ENCODE data around the gene ARHGAP26.

DNA sequence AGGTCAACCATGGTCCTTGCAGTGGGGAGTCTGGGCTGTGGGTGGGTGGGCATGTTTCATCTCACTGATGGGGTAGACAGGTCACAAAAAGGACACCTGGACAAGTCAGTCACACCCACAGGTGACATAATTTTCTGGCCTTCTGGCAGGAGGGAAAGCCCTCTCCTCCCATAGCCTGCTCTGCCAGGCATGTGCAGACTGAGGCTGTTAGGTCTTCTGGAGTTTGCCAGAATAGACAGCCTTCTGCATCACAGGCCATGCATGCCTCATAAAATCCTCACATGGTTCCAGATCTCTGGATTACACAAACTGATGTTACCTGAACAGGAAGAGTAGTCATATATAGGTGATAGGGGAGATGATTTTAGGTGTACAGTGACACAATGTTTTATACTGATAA, 49.1 kb downstream of the ARHGAP26 start:
- TF ChIP-seq, protein P1, sequence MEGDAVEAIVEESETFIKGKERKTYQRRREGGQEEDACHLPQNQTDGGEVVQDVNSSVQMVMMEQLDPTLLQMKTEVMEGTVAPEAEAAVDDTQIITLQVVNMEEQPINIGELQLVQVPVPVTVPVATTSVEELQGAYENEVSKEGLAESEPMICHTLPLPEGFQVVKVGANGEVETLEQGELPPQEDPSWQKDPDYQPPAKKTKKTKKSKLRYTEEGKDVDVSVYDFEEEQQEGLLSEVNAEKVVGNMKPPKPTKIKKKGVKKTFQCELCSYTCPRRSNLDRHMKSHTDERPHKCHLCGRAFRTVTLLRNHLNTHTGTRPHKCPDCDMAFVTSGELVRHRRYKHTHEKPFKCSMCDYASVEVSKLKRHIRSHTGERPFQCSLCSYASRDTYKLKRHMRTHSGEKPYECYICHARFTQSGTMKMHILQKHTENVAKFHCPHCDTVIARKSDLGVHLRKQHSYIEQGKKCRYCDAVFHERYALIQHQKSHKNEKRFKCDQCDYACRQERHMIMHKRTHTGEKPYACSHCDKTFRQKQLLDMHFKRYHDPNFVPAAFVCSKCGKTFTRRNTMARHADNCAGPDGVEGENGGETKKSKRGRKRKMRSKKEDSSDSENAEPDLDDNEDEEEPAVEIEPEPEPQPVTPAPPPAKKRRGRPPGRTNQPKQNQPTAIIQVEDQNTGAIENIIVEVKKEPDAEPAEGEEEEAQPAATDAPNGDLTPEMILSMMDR (IDR thresholded peaks at IDR 0.05): no peak
- no peak for TF ChIP-seq POLR2A (IDR thresholded peaks at IDR 0.05)
- peak in 1 of 4 donors; percentile 17 for TF ChIP-seq POLR2AphosphoS5 (IDR thresholded peaks at IDR 0.05)
- TF ChIP-seq EP300 (IDR thresholded peaks at IDR 0.05): no peak

Measured in sigmoid colon (tissue), 4 donors.